ENCODE measurements around the gene ABO.
"Not testable (repeated sequence)": the region's sequence is repeated elsewhere in the genome, so short reads cannot be mapped to it uniquely, and the experiment has no call there.

ABO gene

GRCh38 chr9:133294257-133294656 lies 19.3 kb upstream of the ABO start:
- DNase-seq, result no peak
- Histone ChIP-seq H3K27ac (no peak overlapping the region), H3K9me3 (peaks cover 0 to 5% (median 0%) of the 10 kb centered on the region in 3 donors), H3K36me3 (no peaks in the 10 kb centered on the region), H3K27me3 (peaks cover 0 to 25% of the 10 kb centered on the region in 2 donors), H3K4me3 (no peak overlapping the region), H3K4me1 (no peaks in the 10 kb centered on the region)
- no peak for TF ChIP-seq CTCF (IDR thresholded peaks at IDR 0.05)
- intact Hi-C loops (cut with DNase I; ENCODE audit: low total_unique reads), result no loop called here

GRCh38 chr9:133290751-133291302 lies 15.8 kb upstream of the ABO start:
- H3K36me3 ChIP-seq, result no peaks in the 10 kb centered on the region
- peaks cover 0 to 12% of the 10 kb centered on the region in 2 donors for H3K27me3 ChIP-seq
- no peaks in the 10 kb centered on the region for H3K4me1 ChIP-seq
- DNase-seq, result no peak
- intact Hi-C loops (cut with DNase I; ENCODE audit: low total_unique reads), result no loop called here
- TF ChIP-seq CTCF (IDR thresholded peaks at IDR 0.05), result no peak
- H3K9me3 ChIP-seq, result peaks cover 0 to 5% (median 0%) of the 10 kb centered on the region in 3 donors
- H3K27ac ChIP-seq, result no peak overlapping the region
- H3K4me3 ChIP-seq, result no peak overlapping the region

- H3K36me3 ChIP-seq, result no peaks in the 10 kb centered on the region
- no peak for DNase-seq
- H3K27me3 ChIP-seq, result peaks cover 0 to 5% of the 10 kb centered on the region in 2 donors
- H3K4me1 ChIP-seq, result no peaks in the 10 kb centered on the region
- no peak for TF ChIP-seq CTCF (IDR thresholded peaks at IDR 0.05)
- intact Hi-C loops (cut with DNase I; ENCODE audit: low total_unique reads), result no loop called here
- peaks cover 0 to 5% (median 0%) of the 10 kb centered on the region in 3 donors for H3K9me3 ChIP-seq
- H3K27ac ChIP-seq, result no peak overlapping the region
- no peak overlapping the region for H3K4me3 ChIP-seq
Observed at GRCh38 chr9:133286523-133286922, 11.5 kb upstream of the ABO start.

- intact Hi-C loops (cut with DNase I; ENCODE audit: low total_unique reads), result no loop called here
- H3K4me1 ChIP-seq, result no peaks in the 10 kb centered on the region
- H3K9me3 ChIP-seq, result no peaks in the 10 kb centered on the region
- H3K27ac ChIP-seq, result no peak overlapping the region
- no peaks in the 10 kb centered on the region for H3K36me3 ChIP-seq
- H3K4me3 ChIP-seq, result no peak overlapping the region
- no peak for TF ChIP-seq CTCF (IDR thresholded peaks at IDR 0.05)
- H3K27me3 ChIP-seq, result peaks cover 0 to 5% of the 10 kb centered on the region in 2 donors
- DNase-seq, result no peak
Observed at GRCh38 chr9:133285252-133285775, 10.3 kb upstream of the ABO start.

GRCh38 chr9:133284362-133284761 lies 9.4 kb upstream of the ABO start:
- intact Hi-C loops (cut with DNase I; ENCODE audit: low total_unique reads), result no loop called here
- no peak for DNase-seq
- TF ChIP-seq CTCF (IDR thresholded peaks at IDR 0.05), result no peak
- Histone ChIP-seq H3K4me3 (no peak overlapping the region), H3K27ac (no peak overlapping the region), H3K27me3 (peaks cover 0 to 5% of the 10 kb centered on the region in 2 donors), H3K4me1 (no peaks in the 10 kb centered on the region), H3K9me3 (no peaks in the 10 kb centered on the region), H3K36me3 (no peaks in the 10 kb centered on the region)

- H3K27ac ChIP-seq; DNase-seq; intact Hi-C loops (cut with DNase I; ENCODE audit: low total_unique reads); H3K36me3 ChIP-seq; H3K4me1 ChIP-seq; H3K4me3 ChIP-seq; H3K9me3 ChIP-seq: not testable (repeated sequence)
- peaks cover 0 to 11% of the 10 kb centered on the region in 2 donors for H3K27me3 ChIP-seq
Observed at GRCh38 chr9:133283255-133284032, 8.4 kb upstream of the ABO start.
